Activated CD8-positive, alpha-beta T cell treated with anti-CD3 and anti-CD28 coated beads for 36 hours (primary cell): ENCODE data around the gene CPB2. TPM values are rescaled to one million over a fixed set of nuclear protein-coding genes. Genes with fewer than 3 reads are reported as not detected.

Source experiments
- ATAC-seq: fragments of 200-7000 bp; cut with Tn5 transposase; one replicate; pipeline ENCODE4 v1.10.0; 2021; ENCODE audit warnings: mild to moderate bottlenecking, moderate library complexity
- CTCF ChIA-PET: fragments of 350-600 bp; sonication (Branson Sonifier 250); formaldehyde crosslinking; loops from one replicate; lab custom pipeline; 2021; ENCODE audit warnings: antibody characterized with exemption; lab: Charles Lee
- POLR2A ChIA-PET: fragments of 350-600 bp; sonication (Branson Sonifier 250); formaldehyde crosslinking; loops from one replicate; lab custom pipeline; 2021; ENCODE audit warnings: antibody characterized with exemption; lab: Charles Lee
- DNase-seq: peaks from one replicate; pipeline ENCODE4 v3.0.0-alpha.2; 2020
- H3K27ac Mint-ChIP-seq: one replicate; pipeline ENCODE4 v1.8.0; 2021; ENCODE audit warnings: mild to moderate bottlenecking, mixed read lengths
- H3K27me3 Mint-ChIP-seq: one replicate; pipeline ENCODE4 v1.8.0; 2021; ENCODE audit warnings: mixed read lengths
- H3K36me3 Mint-ChIP-seq: one replicate; pipeline ENCODE4 v1.8.0; 2021; ENCODE audit warnings: low read depth, mixed read lengths
- H3K4me1 Mint-ChIP-seq: one replicate; pipeline ENCODE4 v1.8.0; 2021; ENCODE audit warnings: low read depth, mixed read lengths
- H3K4me3 Mint-ChIP-seq: one replicate; pipeline ENCODE4 v1.8.0; 2021; ENCODE audit warnings: mild to moderate bottlenecking, moderate library complexity, mixed read lengths
- H3K9me3 Mint-ChIP-seq: one replicate; pipeline ENCODE4 v1.8.0; 2021; ENCODE audit warnings: mixed read lengths
- CTCF ChIP-seq: fragments of 200-600 bp; IDR thresholded peaks from one replicate; pipeline ENCODE4 v1.8.0; 2022; ENCODE audit warnings: antibody characterized with exemption, mild to moderate bottlenecking
- intact Hi-C: fragments of 100-400 bp; cut with micrococcal nuclease; formaldehyde crosslinking; loops from one replicate; pipeline ENCODE4 v1.10.0; 2022
- total RNA-seq, 2 experiments: library from RNA; stranded (reverse); gene quantifications; one replicate each; pipeline ENCODE4 v1.2.3, GENCODE V29; 2021

CPB2 gene
- total RNA-seq, 2 experiments from 2014 or later = not detected

- intact Hi-C loops = loop anchor here (10.0 kb wide), 1 partner anchor 67 kb away; the partner anchor contains the start of gene ZC3H13
- H3K9me3 Mint-ChIP-seq = no peaks in the 10 kb centered on the region
- H3K27me3 Mint-ChIP-seq = no peaks in the 10 kb centered on the region
- DNase-seq (no peak), ATAC-seq (no peak)
- H3K36me3 Mint-ChIP-seq = peaks cover 7% of the 10 kb centered on the region
- no peak overlapping the region for H3K4me3 Mint-ChIP-seq
- ChIA-PET CTCF (interaction anchor here (0.7 kb wide), 1 partner anchor 45 kb away, joined by 3 read pairs; no protein-coding TSS in a partner anchor), POLR2A (interaction anchor here (1.0 to 1.1 kb wide), 3 partner anchors 11 to 27 kb away, joined by 3 read pairs; no protein-coding TSS in a partner anchor)
- TF ChIP-seq CTCF = no peak
- no peak overlapping the region for H3K27ac Mint-ChIP-seq
- H3K4me1 Mint-ChIP-seq = peaks cover 28% of the 10 kb centered on the region
These were observed 16.8 kb upstream of the CPB2 start for GRCh38 chr13:46121597-46122163.

- ATAC-seq = no peak
These were observed 16.2 kb upstream of the CPB2 start for GRCh38 chr13:46121033-46121432.

GRCh38 chr13:46119883-46120614 is 15.2 kb upstream of the CPB2 start:
- Mint-ChIP-seq H3K4me1 (peaks cover 13% of the 10 kb centered on the region), H3K27ac (no peak overlapping the region), H3K4me3 (no peak overlapping the region), H3K36me3 (no peaks in the 10 kb centered on the region), H3K27me3 (no peaks in the 10 kb centered on the region), H3K9me3 (no peaks in the 10 kb centered on the region)
- CTCF ChIA-PET = interaction anchor here (1.2 kb wide), 1 partner anchor 9 kb away, joined by 3 read pairs; no protein-coding TSS in a partner anchor
- POLR2A ChIA-PET = no interaction called here
- intact Hi-C loops = loop anchor here (10.0 kb wide), 1 partner anchor 65 kb away; the partner anchor contains the start of gene ZC3H13
- TF ChIP-seq CTCF = no peak
- DNase-seq (no peak), ATAC-seq (no peak)

More at GRCh38 chr13:46121033-46121432, 16.2 kb upstream of the CPB2 start:
- peaks cover under 1% of the 10 kb centered on the region for H3K36me3 Mint-ChIP-seq
- ChIA-PET CTCF (interaction anchor here (0.7 kb wide), 1 partner anchor 44 kb away, joined by 3 read pairs; no protein-coding TSS in a partner anchor), POLR2A (interaction anchor here (1.0 kb wide), 1 partner anchor 27 kb away, joined by 3 read pairs; no protein-coding TSS in a partner anchor)
- TF ChIP-seq CTCF = no peak
- H3K9me3 Mint-ChIP-seq = no peaks in the 10 kb centered on the region
- H3K27ac Mint-ChIP-seq = no peak overlapping the region
- no peaks in the 10 kb centered on the region for H3K27me3 Mint-ChIP-seq
- intact Hi-C loops = loop anchor here (10.0 kb wide), 1 partner anchor 66 kb away; the partner anchor contains the start of gene ZC3H13
- no peak for DNase-seq
- H3K4me3 Mint-ChIP-seq = no peak overlapping the region
- H3K4me1 Mint-ChIP-seq = peaks cover 23% of the 10 kb centered on the region

- H3K27me3 Mint-ChIP-seq = no peaks in the 10 kb centered on the region
- no peaks in the 10 kb centered on the region for H3K9me3 Mint-ChIP-seq
- intact Hi-C loops = no loop called here
- no peak for TF ChIP-seq CTCF
- ChIA-PET POLR2A (no interaction called here), CTCF (interaction anchor here (1.2 to 2.1 kb wide), 2 partner anchors 10 to 44 kb away, joined by 3 to 8 read pairs; no protein-coding TSS in a partner anchor)
- no peaks in the 10 kb centered on the region for H3K4me1 Mint-ChIP-seq
- H3K4me3 Mint-ChIP-seq = no peak overlapping the region
- ATAC-seq (no peak), DNase-seq (no peak)
- H3K27ac Mint-ChIP-seq = no peak overlapping the region
- no peaks in the 10 kb centered on the region for H3K36me3 Mint-ChIP-seq
These were observed 12.0 kb upstream of the CPB2 start for GRCh38 chr13:46116653-46117502.
